Measurements from ENCODE around the gene PHF2.

The PHF2 gene

GRCh38 chr9:93713716-93714115 is 137.3 kb downstream of the PHF2 start:
- DNase-seq = no peak

GRCh38 chr9:93721417-93721965 is 145.1 kb downstream of the PHF2 start:
- DNase-seq = no peak

- no peak for DNase-seq
Measured at GRCh38 chr9:93724852-93725251, 148.5 kb downstream of the PHF2 start.

- DNase-seq = no peak
Measured at GRCh38 chr9:93725382-93725781, 149.0 kb downstream of the PHF2 start.

GRCh38 chr9:93726147-93726546 is 149.8 kb downstream of the PHF2 start:
- DNase-seq = no peak
